Trophoblast cell (in vitro differentiated cells and primary cell): Measurements from ENCODE around the gene METTL23.

ENCODE experiments used
- DNase-seq, 2 donors: peaks; one replicate each; pipeline ENCODE4 v3.0.0-alpha.2; 2016
- H2AFZ ChIP-seq: 2 replicates; pipeline ENCODE4 v1.6.1; 2013; ENCODE audit warnings: low read length, moderate library complexity, mild to moderate bottlenecking; ENCODE audit not compliant: insufficient read depth, poor library complexity
- H2AK5ac ChIP-seq: 2 replicates; pipeline ENCODE4 v1.6.1; 2013; ENCODE audit warnings: mild to moderate bottlenecking, low read length
- H2BK120ac ChIP-seq: 2 replicates; pipeline ENCODE4 v1.6.1; 2013; ENCODE audit warnings: low read length, mild to moderate bottlenecking, moderate library complexity; ENCODE audit not compliant: insufficient read depth, poor library complexity
- H2BK12ac ChIP-seq: 2 replicates; pipeline ENCODE4 v1.6.1; 2013; ENCODE audit warnings: mild to moderate bottlenecking, low read length, moderate library complexity
- H2BK5ac ChIP-seq: 2 replicates; pipeline ENCODE4 v1.6.1; 2013; ENCODE audit warnings: low read length, low read depth, moderate library complexity, mild to moderate bottlenecking; ENCODE audit not compliant: poor library complexity
- H3K14ac ChIP-seq: 2 replicates; pipeline ENCODE4 v1.6.1; 2013; ENCODE audit warnings: mild to moderate bottlenecking, low read length
- H3K18ac ChIP-seq: 2 replicates; pipeline ENCODE4 v1.6.1; 2013; ENCODE audit warnings: mild to moderate bottlenecking, low read length
- H3K23ac ChIP-seq: 2 replicates; pipeline ENCODE4 v1.6.1; 2013; ENCODE audit warnings: low read length
- H3K27ac ChIP-seq: 2 replicates; pipeline ENCODE4 v1.5.1; 2013; ENCODE audit warnings: low read depth, mild to moderate bottlenecking, inconsistent platforms, low read length, moderate library complexity
- H3K27me3 ChIP-seq: 2 replicates; pipeline ENCODE4 v1.6.1; 2013; ENCODE audit warnings: inconsistent platforms, mild to moderate bottlenecking, low read length, moderate library complexity; ENCODE audit not compliant: insufficient read depth
- H3K36me3 ChIP-seq, 2 experiments: 1 replicate in 1 of 2; 2 replicates in 1 of 2; pipeline ENCODE4 v1.6.1; 2013; ENCODE audit warnings: low read length in 2 of 2, mild to moderate bottlenecking in 2 of 2, moderate library complexity in 1 of 2; ENCODE audit not compliant: insufficient read depth in 2 of 2, control insufficient read depth in 1 of 2
- H3K4ac ChIP-seq: 2 replicates; pipeline ENCODE4 v1.6.1; 2013; ENCODE audit warnings: low read depth, mild to moderate bottlenecking, low read length, moderate library complexity
- H3K4me1 ChIP-seq, 2 experiments: 1 replicate in 1 of 2; 2 replicates in 1 of 2; pipeline ENCODE4 v1.6.1; 2013; ENCODE audit warnings: low read length in 2 of 2, mild to moderate bottlenecking in 2 of 2, moderate library complexity in 1 of 2; ENCODE audit not compliant: insufficient read depth in 2 of 2, control insufficient read depth in 1 of 2
- H3K4me2 ChIP-seq: 2 replicates; pipeline ENCODE4 v1.6.1; 2013; ENCODE audit warnings: inconsistent platforms, mild to moderate bottlenecking, low read length, moderate library complexity
- H3K4me3 ChIP-seq: 2 replicates; pipeline ENCODE4 v1.5.1; 2013; ENCODE audit warnings: mild to moderate bottlenecking, low read depth, low read length, inconsistent platforms
- H3K79me1 ChIP-seq: one replicate; pipeline ENCODE4 v1.6.1; 2013; ENCODE audit warnings: low read length
- H3K79me2 ChIP-seq: 2 replicates; pipeline ENCODE4 v1.6.1; 2013; ENCODE audit warnings: low read length, mild to moderate bottlenecking; ENCODE audit not compliant: control insufficient read depth, insufficient read depth, poor library complexity
- H3K9ac ChIP-seq: 2 replicates; pipeline ENCODE4 v1.6.1; 2013; ENCODE audit warnings: mild to moderate bottlenecking, low read length
- H3K9me3 ChIP-seq: 2 replicates; pipeline ENCODE4 v1.6.1; 2013; ENCODE audit warnings: low read depth, mild to moderate bottlenecking, control low read depth, inconsistent platforms, low read length; ENCODE audit not compliant: insufficient read depth
- H4K12ac ChIP-seq: 2 replicates; pipeline ENCODE4 v1.6.1; 2013; ENCODE audit warnings: low read depth, mild to moderate bottlenecking, low read length, moderate library complexity
- H4K8ac ChIP-seq: 2 replicates; pipeline ENCODE4 v1.6.1; 2013; ENCODE audit warnings: low read depth, mild to moderate bottlenecking, low read length, moderate library complexity
- H4K91ac ChIP-seq: one replicate; pipeline ENCODE4 v1.6.1; 2013; ENCODE audit warnings: low read depth, mild to moderate bottlenecking, low read length, moderate library complexity
- WGBS: extraction: QIAGEN DNeasy Blood & Tissue Kit; methylation state at CpG from one replicate; pipeline ENCODE4 v1.1.7; 2013; ENCODE audit warnings: missing lambda C conversion rate; ENCODE audit not compliant: insufficient read length, insufficient coverage; ENCODE audit errors: extremely low coverage; 5-methylcytosine and 5-hydroxymethylcytosine counted together

Gene METTL23

GRCh38 chr17:76714822-76715495, 11.7 kb upstream of the METTL23 start:
- H4K8ac ChIP-seq, result no peak overlapping the region
- H3K9ac ChIP-seq, result no peak overlapping the region
- DNase-seq, result peak; percentile 63 to 91
- H3K27ac ChIP-seq, result no peak overlapping the region
- H4K12ac ChIP-seq, result no peak overlapping the region
- H4K91ac ChIP-seq, result no peak overlapping the region
- no peak overlapping the region for H3K23ac ChIP-seq
- H2BK5ac ChIP-seq, result no peak overlapping the region
- peaks cover 33 to 44% of the 10 kb centered on the region in 2 experiments for H3K36me3 ChIP-seq
- no peak overlapping the region for H2AFZ ChIP-seq
- WGBS, result no CpG with 5 or more reads among the region's 4 CpGs
- H3K18ac ChIP-seq, result no peak overlapping the region
- no peak overlapping the region for H2BK12ac ChIP-seq
- no peak overlapping the region for H3K4me3 ChIP-seq
- no peak overlapping the region for H2AK5ac ChIP-seq
- H3K14ac ChIP-seq, result no peak overlapping the region
- H3K4me2 ChIP-seq, result no peak overlapping the region
- H3K4me1 ChIP-seq, result peaks cover 6% of the 10 kb centered on the region in 2 experiments
- H3K79me2 ChIP-seq, result peaks cover 4% of the 10 kb centered on the region
- no peaks in the 10 kb centered on the region for H3K9me3 ChIP-seq
- H3K27me3 ChIP-seq, result no peaks in the 10 kb centered on the region
- no peak overlapping the region for H2BK120ac ChIP-seq
- peaks cover 5% of the 10 kb centered on the region for H3K79me1 ChIP-seq
- no peak overlapping the region for H3K4ac ChIP-seq

GRCh38 chr17:76715496-76715830, 11.2 kb upstream of the METTL23 start:
- WGBS, result no CpG with 5 or more reads among the region's 2 CpGs
- Histone ChIP-seq H2BK12ac (no peak overlapping the region), H2AK5ac (no peak overlapping the region), H2AFZ (no peak overlapping the region), H3K18ac (no peak overlapping the region), H3K23ac (no peak overlapping the region), H3K27me3 (no peaks in the 10 kb centered on the region), H3K4me1 (peaks cover 2 to 6% of the 10 kb centered on the region in 2 experiments), H3K9ac (no peak overlapping the region), H3K4me3 (no peak overlapping the region), H3K4me2 (no peak overlapping the region), H4K91ac (no peak overlapping the region), H4K12ac (no peak overlapping the region), H3K9me3 (no peaks in the 10 kb centered on the region), H2BK120ac (no peak overlapping the region), H4K8ac (no peak overlapping the region), H2BK5ac (no peak overlapping the region), H3K27ac (no peak overlapping the region), H3K4ac (no peak overlapping the region), H3K14ac (no peak overlapping the region), H3K79me1 (peaks cover under 1% of the 10 kb centered on the region), H3K79me2 (no peaks in the 10 kb centered on the region), H3K36me3 (peaks cover 38 to 49% of the 10 kb centered on the region in 2 experiments)
- no peak for DNase-seq

- Histone ChIP-seq H3K18ac (no peak overlapping the region), H2AK5ac (no peak overlapping the region), H2BK5ac (no peak overlapping the region), H2BK120ac (no peak overlapping the region), H3K27me3 (no peaks in the 10 kb centered on the region), H3K4me3 (peak overlapping the region; percentile 30), H4K8ac (no peak overlapping the region), H4K91ac (no peak overlapping the region), H3K23ac (no peak overlapping the region), H3K36me3 (peaks cover 43 to 56% of the 10 kb centered on the region in 2 experiments), H3K9me3 (no peaks in the 10 kb centered on the region), H3K27ac (no peak overlapping the region), H3K79me1 (no peaks in the 10 kb centered on the region), H3K4ac (no peak overlapping the region), H3K14ac (no peak overlapping the region), H2AFZ (no peak overlapping the region), H4K12ac (no peak overlapping the region), H2BK12ac (no peak overlapping the region), H3K4me2 (no peak overlapping the region), H3K79me2 (no peaks in the 10 kb centered on the region), H3K4me1 (peaks cover 0 to 2% of the 10 kb centered on the region in 2 experiments), H3K9ac (no peak overlapping the region)
- DNase-seq, result peak; percentile 45 to 51
- no CpG with 5 or more reads among the region's 13 CpGs for WGBS
Measured at GRCh38 chr17:76716146-76716838, 10.3 kb upstream of the METTL23 start.

GRCh38 chr17:76716839-76717215, 9.8 kb upstream of the METTL23 start:
- H3K9ac ChIP-seq, result no peak overlapping the region
- no CpG with 5 or more reads among the region's 6 CpGs for WGBS

More at GRCh38 chr17:76716839-76717215, 9.8 kb upstream of the METTL23 start:
- Histone ChIP-seq H3K27ac (no peak overlapping the region), H3K4ac (no peak overlapping the region), H3K4me1 (no peaks in the 10 kb centered on the region), H2BK12ac (no peak overlapping the region), H3K14ac (no peak overlapping the region), H3K9me3 (no peaks in the 10 kb centered on the region), H2BK5ac (no peak overlapping the region), H4K91ac (no peak overlapping the region), H2AK5ac (no peak overlapping the region), H4K8ac (no peak overlapping the region), H3K4me2 (no peak overlapping the region), H3K79me2 (no peaks in the 10 kb centered on the region), H3K23ac (no peak overlapping the region), H3K4me3 (no peak overlapping the region), H2AFZ (no peak overlapping the region), H3K27me3 (no peaks in the 10 kb centered on the region), H4K12ac (no peak overlapping the region), H3K36me3 (peaks cover 45 to 61% of the 10 kb centered on the region in 2 experiments), H3K18ac (no peak overlapping the region), H3K79me1 (no peaks in the 10 kb centered on the region), H2BK120ac (no peak overlapping the region)
- DNase-seq, result peak; percentile 88 to 96
